Measurements from ENCODE around the gene ENTHD1. TPM values are rescaled to one million over a fixed set of nuclear protein-coding genes. Genes with fewer than 3 reads are reported as not detected.

The ENTHD1 gene
- total RNA-seq, 1 experiment from 2014 or later = not detected

GRCh38 chr22:39939830-39940229, 46.3 kb upstream of the ENTHD1 start:
- Histone ChIP-seq H2BK15ac (ENCODE audit: low read depth, low read length) (no peak overlapping the region), H2BK5ac (ENCODE audit: insufficient read length, low read length) (no peak overlapping the region), H2BK20ac (ENCODE audit: low read depth, low read length, poor library complexity, severe bottlenecking) (no peak overlapping the region), H3K9me3 (ENCODE audit: control insufficient read depth, low read depth, low read length) (no peaks in the 10 kb centered on the region), H3K56ac (ENCODE audit: insufficient read length, low read depth, low read length) (no peak overlapping the region), H3K23me2 (ENCODE audit: insufficient read length, low read depth, low read length, poor library complexity, severe bottlenecking) (no peaks in the 10 kb centered on the region), H2BK120ac (ENCODE audit: low read depth, low read length, poor library complexity, severe bottlenecking) (no peak overlapping the region), H3T11ph (ENCODE audit: low read length) (no peak overlapping the region), H3K79me1 (ENCODE audit: insufficient read depth, low read depth, low read length, poor library complexity, severe bottlenecking) (no peaks in the 10 kb centered on the region), H2BK12ac (ENCODE audit: insufficient read length, low read depth, low read length) (no peak overlapping the region), H3K27ac (ENCODE audit: insufficient read length, low read depth, low read length) (no peak overlapping the region), H3K18ac (ENCODE audit: insufficient read length, low read depth, low read length) (no peak overlapping the region), H2AK5ac (ENCODE audit: insufficient read length, low read length) (no peak overlapping the region), H3K14ac (ENCODE audit: insufficient read depth, low read length) (no peak overlapping the region), H2AFZ (ENCODE audit: low read length) (no peak overlapping the region), H4K8ac (replicated peaks; ENCODE audit: insufficient read length, low read depth, low read length) (no peak overlapping the region), H3K27me3 (ENCODE audit: insufficient read depth, low read length) (no peaks in the 10 kb centered on the region), H4K91ac (ENCODE audit: insufficient read length, low read depth, low read length) (no peak overlapping the region), H4K20me1 (ENCODE audit: control insufficient read depth, insufficient read depth, insufficient read length) (no peaks in the 10 kb centered on the region), H3K4ac (ENCODE audit: low read depth, low read length) (no peak overlapping the region), H3K9ac (ENCODE audit: extremely low read depth, insufficient read length, low read length) (no peak overlapping the region), H3K79me2 (ENCODE audit: insufficient read depth, low read length) (no peaks in the 10 kb centered on the region), H3K4me1 (ENCODE audit: insufficient read depth, low read length) (peaks cover 7% of the 10 kb centered on the region; the same call in 1 of the 2 replicates), H4K5ac (ENCODE audit: insufficient read length, low read depth, low read length) (no peak overlapping the region), H3K23ac (ENCODE audit: insufficient read length, low read depth, low read length) (no peak overlapping the region), H3K4me2 (ENCODE audit: insufficient read depth, insufficient read length, low read length) (no peak overlapping the region)
- Mint-ChIP-seq H3K27me3 (ENCODE audit: low read depth) (no peaks in the 10 kb centered on the region), H3K36me3 (ENCODE audit: insufficient read depth in 1 of 3, low read depth in 3 of 3) (no peaks in the 10 kb centered on the region), H3K4me1 (peaks cover 46 to 67% of the 10 kb centered on the region in 2 experiments), H3K27ac (no peak overlapping the region), H3K9me3 (no peaks in the 10 kb centered on the region), H3K4me3 (no peak overlapping the region)
- no CpG with 5 or more reads among the region's 3 CpGs for WGBS (ENCODE audit: extremely low coverage, insufficient read length, low lambda C conversion rate)
- no peak for TF ChIP-seq CTCF (conservative IDR thresholded peaks at IDR 0.05)
- DNase-seq = no peak
